ENCODE results near the gene ATF3. TPM values are rescaled to one million over a fixed set of nuclear protein-coding genes. Genes with fewer than 3 reads are reported as not detected.

The ATF3 gene
- total and polyA plus RNA-seq, 4 donors, result 1.1 to 8.8 (median 5.5) TPM

DNA sequence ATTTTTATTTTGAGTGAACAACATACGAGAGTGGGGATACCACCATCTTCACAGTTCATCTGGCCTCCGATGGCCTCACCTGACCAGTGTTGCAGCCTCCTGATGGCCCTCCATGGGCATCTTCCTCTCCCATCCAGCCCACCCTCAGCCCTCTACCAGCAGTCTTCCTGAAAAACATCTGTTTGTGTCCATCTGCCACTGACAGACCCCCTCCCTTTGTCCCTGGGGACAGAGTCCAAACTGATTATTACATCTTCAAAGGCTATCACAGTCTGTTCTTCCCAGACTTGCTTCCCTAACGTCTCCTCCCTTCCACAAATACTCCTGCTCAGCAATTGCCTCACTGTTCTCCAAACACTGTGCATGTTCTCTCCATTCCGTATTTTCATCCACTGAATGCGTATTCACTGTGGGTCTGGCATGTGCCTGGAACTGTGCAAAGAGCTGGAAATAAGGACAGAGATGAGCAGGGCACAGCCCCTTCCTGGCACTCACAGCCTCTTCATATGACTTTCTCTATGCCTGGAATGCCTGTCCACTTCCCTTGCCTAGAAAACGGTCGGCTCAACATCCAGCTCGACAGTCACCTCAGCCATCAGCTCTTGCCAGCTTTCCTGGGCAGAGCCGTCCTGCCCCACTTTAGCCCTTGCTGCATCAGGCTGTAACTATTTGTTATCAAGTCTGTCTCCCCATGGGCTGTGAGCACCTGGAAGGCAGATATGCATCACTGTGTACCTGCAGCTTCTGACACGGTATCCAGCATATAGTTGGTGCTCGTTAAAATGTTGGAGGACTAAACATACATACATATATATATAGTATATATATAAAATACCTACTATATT is 8.3 kb upstream of the ATF3 start:
- TF ChIP-seq NR2F2 (IDR thresholded peaks at IDR 0.05), result no peak
- no peak for TF ChIP-seq FOXA2 (IDR thresholded peaks at IDR 0.05)
- TF ChIP-seq TAF1 (conservative IDR thresholded peaks at IDR 0.05), result no peak
- no peak for TF ChIP-seq YY1 (IDR thresholded peaks at IDR 0.05)
- TF ChIP-seq, protein P1, sequence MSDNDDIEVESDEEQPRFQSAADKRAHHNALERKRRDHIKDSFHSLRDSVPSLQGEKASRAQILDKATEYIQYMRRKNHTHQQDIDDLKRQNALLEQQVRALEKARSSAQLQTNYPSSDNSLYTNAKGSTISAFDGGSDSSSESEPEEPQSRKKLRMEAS (IDR thresholded peaks at IDR 0.05), result no peak
- TF ChIP-seq EGR1 (IDR thresholded peaks at IDR 0.05; ENCODE audit: low read depth in 2 of 2), result no peak
- TF ChIP-seq, protein P2, sequence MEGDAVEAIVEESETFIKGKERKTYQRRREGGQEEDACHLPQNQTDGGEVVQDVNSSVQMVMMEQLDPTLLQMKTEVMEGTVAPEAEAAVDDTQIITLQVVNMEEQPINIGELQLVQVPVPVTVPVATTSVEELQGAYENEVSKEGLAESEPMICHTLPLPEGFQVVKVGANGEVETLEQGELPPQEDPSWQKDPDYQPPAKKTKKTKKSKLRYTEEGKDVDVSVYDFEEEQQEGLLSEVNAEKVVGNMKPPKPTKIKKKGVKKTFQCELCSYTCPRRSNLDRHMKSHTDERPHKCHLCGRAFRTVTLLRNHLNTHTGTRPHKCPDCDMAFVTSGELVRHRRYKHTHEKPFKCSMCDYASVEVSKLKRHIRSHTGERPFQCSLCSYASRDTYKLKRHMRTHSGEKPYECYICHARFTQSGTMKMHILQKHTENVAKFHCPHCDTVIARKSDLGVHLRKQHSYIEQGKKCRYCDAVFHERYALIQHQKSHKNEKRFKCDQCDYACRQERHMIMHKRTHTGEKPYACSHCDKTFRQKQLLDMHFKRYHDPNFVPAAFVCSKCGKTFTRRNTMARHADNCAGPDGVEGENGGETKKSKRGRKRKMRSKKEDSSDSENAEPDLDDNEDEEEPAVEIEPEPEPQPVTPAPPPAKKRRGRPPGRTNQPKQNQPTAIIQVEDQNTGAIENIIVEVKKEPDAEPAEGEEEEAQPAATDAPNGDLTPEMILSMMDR (IDR thresholded peaks at IDR 0.05; ENCODE audit: low read depth, low read length, missing input control), result no peak

DNA sequence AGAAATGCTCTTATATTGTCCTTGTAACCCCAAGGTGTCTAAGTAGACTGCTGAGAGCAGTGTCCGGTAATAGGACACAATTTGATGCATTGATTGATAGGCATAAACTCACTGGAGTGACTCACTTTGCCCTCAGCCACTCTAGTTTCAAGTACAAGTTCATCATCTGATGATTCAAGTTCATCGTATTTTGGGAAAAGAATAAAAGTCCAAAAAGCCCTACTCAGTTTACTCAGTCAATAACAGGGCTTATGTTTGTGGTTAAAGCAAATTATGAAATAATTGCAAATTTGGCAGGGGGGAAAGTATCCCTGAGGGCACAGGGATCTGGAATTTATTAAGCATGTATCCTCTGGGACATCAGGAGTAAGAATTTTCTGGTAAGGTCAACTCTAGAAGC is 7.6 kb upstream of the ATF3 start:
- WGBS, result 57% methylated on average over 2 of the region's 2 CpGs
- no peak overlapping the region for H3K27ac ChIP-seq (ENCODE audit: low read depth in 1 of 2, low read length in 2 of 2)
- no peak overlapping the region for H3K9ac ChIP-seq (ENCODE audit: low read depth in 1 of 2, low read length in 2 of 2)
- H3K9me3 ChIP-seq (ENCODE audit: control insufficient read depth in 4 of 4, low read length in 3 of 4), result no peaks in the 10 kb centered on the region
- H3K27me3 ChIP-seq (ENCODE audit: control insufficient read depth in 4 of 4, insufficient read depth in 4 of 4, low read length in 3 of 4), result peaks cover 0 to 3% (median 0%) of the 10 kb centered on the region in 4 donors
- DNase-seq (ENCODE audit: low spot score), result no peak
- TF ChIP-seq HNF4A (conservative IDR thresholded peaks at IDR 0.05) (peak in 1 of 2 donors; percentile 21), FOXA2 (IDR thresholded peaks at IDR 0.05) (no peak)
- no peaks in the 10 kb centered on the region for H3K36me3 ChIP-seq (ENCODE audit: control insufficient read depth in 4 of 4, insufficient read depth in 3 of 4, low read depth in 1 of 4, low read length in 3 of 4)
- H3K4me1 ChIP-seq (ENCODE audit: control insufficient read depth in 4 of 4, insufficient read depth in 4 of 4, low read length in 3 of 4), result no peaks in the 10 kb centered on the region
- no peak overlapping the region for H3K4me3 ChIP-seq (ENCODE audit: low read depth in 1 of 3, low read length in 3 of 3)

More for the DNA sequence above, 8.3 kb upstream of the ATF3 start:
- no peak overlapping the region for H3K4me3 ChIP-seq (ENCODE audit: low read depth in 1 of 3, low read length in 3 of 3)
- no peaks in the 10 kb centered on the region for H3K36me3 ChIP-seq (ENCODE audit: control insufficient read depth in 4 of 4, insufficient read depth in 3 of 4, low read depth in 1 of 4, low read length in 3 of 4)
- H3K27ac ChIP-seq (ENCODE audit: low read depth in 1 of 2, low read length in 2 of 2), result no peak overlapping the region
- H3K9ac ChIP-seq (ENCODE audit: low read depth in 1 of 2, low read length in 2 of 2), result no peak overlapping the region
- no peak for DNase-seq (ENCODE audit: low spot score)
- 71% methylated on average over 11 of the region's 11 CpGs for WGBS
- H3K9me3 ChIP-seq (ENCODE audit: control insufficient read depth in 4 of 4, low read length in 3 of 4), result no peaks in the 10 kb centered on the region
- H3K4me1 ChIP-seq (ENCODE audit: control insufficient read depth in 4 of 4, insufficient read depth in 4 of 4, low read length in 3 of 4), result no peaks in the 10 kb centered on the region
- H3K27me3 ChIP-seq (ENCODE audit: control insufficient read depth in 4 of 4, insufficient read depth in 4 of 4, low read length in 3 of 4), result peaks cover 0 to 3% (median 0%) of the 10 kb centered on the region in 4 donors

DNA sequence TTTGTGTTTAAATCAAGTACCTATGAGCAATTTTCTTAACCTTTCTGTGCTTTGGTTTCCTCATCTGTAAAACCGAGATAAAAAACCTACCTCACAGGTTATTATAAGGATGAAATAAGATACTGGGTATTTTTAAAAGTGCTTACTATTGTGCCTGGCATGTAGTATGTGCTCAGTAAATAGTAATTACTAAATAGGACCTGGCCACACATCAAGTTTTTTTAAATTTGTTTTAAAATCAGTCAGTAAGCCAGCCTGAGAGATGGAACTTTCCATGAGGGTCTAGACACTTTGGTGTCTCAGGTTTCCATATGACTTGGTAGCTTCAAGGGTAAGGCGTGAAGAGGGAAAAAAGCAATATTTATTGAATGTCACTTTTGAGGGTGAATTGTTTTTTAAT is 7.0 kb upstream of the ATF3 start:
- TF ChIP-seq FOXA1 (IDR thresholded peaks at IDR 0.05), result no peak
- no peak for TF ChIP-seq HNF4G (IDR thresholded peaks at IDR 0.05)
- TF ChIP-seq NR2F2 (IDR thresholded peaks at IDR 0.05), result no peak
- TF ChIP-seq, protein P1 (IDR thresholded peaks at IDR 0.05), result no peak
- no peak for TF ChIP-seq GABPA (IDR thresholded peaks at IDR 0.05 in 1 of 2, conservative IDR thresholded peaks at IDR 0.05 in 1 of 2)
- TF ChIP-seq FOXA2 (IDR thresholded peaks at IDR 0.05), result no peak
- no peak for TF ChIP-seq JUND (IDR thresholded peaks at IDR 0.05)
- TF ChIP-seq, protein P3, sequence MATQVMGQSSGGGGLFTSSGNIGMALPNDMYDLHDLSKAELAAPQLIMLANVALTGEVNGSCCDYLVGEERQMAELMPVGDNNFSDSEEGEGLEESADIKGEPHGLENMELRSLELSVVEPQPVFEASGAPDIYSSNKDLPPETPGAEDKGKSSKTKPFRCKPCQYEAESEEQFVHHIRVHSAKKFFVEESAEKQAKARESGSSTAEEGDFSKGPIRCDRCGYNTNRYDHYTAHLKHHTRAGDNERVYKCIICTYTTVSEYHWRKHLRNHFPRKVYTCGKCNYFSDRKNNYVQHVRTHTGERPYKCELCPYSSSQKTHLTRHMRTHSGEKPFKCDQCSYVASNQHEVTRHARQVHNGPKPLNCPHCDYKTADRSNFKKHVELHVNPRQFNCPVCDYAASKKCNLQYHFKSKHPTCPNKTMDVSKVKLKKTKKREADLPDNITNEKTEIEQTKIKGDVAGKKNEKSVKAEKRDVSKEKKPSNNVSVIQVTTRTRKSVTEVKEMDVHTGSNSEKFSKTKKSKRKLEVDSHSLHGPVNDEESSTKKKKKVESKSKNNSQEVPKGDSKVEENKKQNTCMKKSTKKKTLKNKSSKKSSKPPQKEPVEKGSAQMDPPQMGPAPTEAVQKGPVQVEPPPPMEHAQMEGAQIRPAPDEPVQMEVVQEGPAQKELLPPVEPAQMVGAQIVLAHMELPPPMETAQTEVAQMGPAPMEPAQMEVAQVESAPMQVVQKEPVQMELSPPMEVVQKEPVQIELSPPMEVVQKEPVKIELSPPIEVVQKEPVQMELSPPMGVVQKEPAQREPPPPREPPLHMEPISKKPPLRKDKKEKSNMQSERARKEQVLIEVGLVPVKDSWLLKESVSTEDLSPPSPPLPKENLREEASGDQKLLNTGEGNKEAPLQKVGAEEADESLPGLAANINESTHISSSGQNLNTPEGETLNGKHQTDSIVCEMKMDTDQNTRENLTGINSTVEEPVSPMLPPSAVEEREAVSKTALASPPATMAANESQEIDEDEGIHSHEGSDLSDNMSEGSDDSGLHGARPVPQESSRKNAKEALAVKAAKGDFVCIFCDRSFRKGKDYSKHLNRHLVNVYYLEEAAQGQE (IDR thresholded peaks at IDR 0.05), result no peak
- TF ChIP-seq RXRA (IDR thresholded peaks at IDR 0.05), result no peak
- no peak for TF ChIP-seq EGR1 (IDR thresholded peaks at IDR 0.05; ENCODE audit: low read depth in 2 of 2)
- no peak for TF ChIP-seq TAF1 (conservative IDR thresholded peaks at IDR 0.05)
- TF ChIP-seq YY1 (IDR thresholded peaks at IDR 0.05), result no peak
- TF ChIP-seq, protein P4, sequence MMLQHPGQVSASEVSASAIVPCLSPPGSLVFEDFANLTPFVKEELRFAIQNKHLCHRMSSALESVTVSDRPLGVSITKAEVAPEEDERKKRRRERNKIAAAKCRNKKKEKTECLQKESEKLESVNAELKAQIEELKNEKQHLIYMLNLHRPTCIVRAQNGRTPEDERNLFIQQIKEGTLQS (IDR thresholded peaks at IDR 0.05), result no peak
- TF ChIP-seq SP1 (IDR thresholded peaks at IDR 0.05), result no peak
- peaks cover 0 to 3% (median 0%) of the 10 kb centered on the region in 4 donors for H3K27me3 ChIP-seq (ENCODE audit: control insufficient read depth in 4 of 4, insufficient read depth in 4 of 4, low read length in 3 of 4)
- WGBS, result 87% methylated on average over 2 of the region's 2 CpGs
- H3K9ac ChIP-seq (ENCODE audit: low read depth in 1 of 2, low read length in 2 of 2), result no peak overlapping the region
- H3K4me3 ChIP-seq (ENCODE audit: low read depth in 1 of 3, low read length in 3 of 3), result no peak overlapping the region
- H3K27ac ChIP-seq (ENCODE audit: low read depth in 1 of 2, low read length in 2 of 2), result no peak overlapping the region
- no peak for DNase-seq (ENCODE audit: low spot score)
- no peaks in the 10 kb centered on the region for H3K36me3 ChIP-seq (ENCODE audit: control insufficient read depth in 4 of 4, insufficient read depth in 3 of 4, low read depth in 1 of 4, low read length in 3 of 4)
- no peaks in the 10 kb centered on the region for H3K9me3 ChIP-seq (ENCODE audit: control insufficient read depth in 4 of 4, low read length in 3 of 4)
- H3K4me1 ChIP-seq (ENCODE audit: control insufficient read depth in 4 of 4, insufficient read depth in 4 of 4, low read length in 3 of 4), result peaks cover 0 to under 1% (median 0%) of the 10 kb centered on the region in 4 donors
